Liver (tissue), 9 donors: ENCODE results near the gene ZNF83. TPM values are rescaled to one million over a fixed set of nuclear protein-coding genes. Genes with fewer than 3 reads are reported as not detected.

Experiments
- DNase-seq: peaks from one replicate; pipeline ENCODE4 v3.0.0-alpha.2; 2017; ENCODE audit warnings: low spot score
- H3K27ac ChIP-seq, 2 donors: one replicate each; pipeline ENCODE4 v1.7.0; 2013; ENCODE audit warnings: inconsistent platforms in 2 of 2, low read length in 2 of 2, control low read depth in 1 of 2, low read depth in 1 of 2, mild to moderate bottlenecking in 1 of 2
- H3K27me3 ChIP-seq, 4 donors: one replicate each; pipeline versions ENCODE4 v1.6.1 to v1.7.0; 2013; ENCODE audit warnings: low read length in 3 of 4, inconsistent platforms in 1 of 4, mild to moderate bottlenecking in 1 of 4, moderate library complexity in 1 of 4; ENCODE audit not compliant: control insufficient read depth in 4 of 4, insufficient read depth in 4 of 4
- H3K36me3 ChIP-seq, 4 donors: one replicate each; pipeline versions ENCODE4 v1.6.1 to v1.7.0; 2013; ENCODE audit warnings: low read length in 3 of 4, mild to moderate bottlenecking in 3 of 4, low read depth in 1 of 4, moderate library complexity in 1 of 4; ENCODE audit not compliant: control insufficient read depth in 4 of 4, insufficient read depth in 3 of 4
- H3K4me1 ChIP-seq, 4 donors: one replicate each; pipeline versions ENCODE4 v1.6.1 to v1.7.0; 2013; ENCODE audit warnings: low read length in 3 of 4, mild to moderate bottlenecking in 3 of 4, moderate library complexity in 1 of 4; ENCODE audit not compliant: control insufficient read depth in 4 of 4, insufficient read depth in 4 of 4
- H3K4me3 ChIP-seq, 3 donors: one replicate each; pipeline versions ENCODE4 v1.6.1 to v1.7.0; 2013; ENCODE audit warnings: low read length in 3 of 3, control low read depth in 1 of 3, low read depth in 1 of 3, mild to moderate bottlenecking in 1 of 3
- H3K9ac ChIP-seq, 2 donors: one replicate each; pipeline ENCODE4 v1.7.0; 2013; ENCODE audit warnings: low read length in 2 of 2, mild to moderate bottlenecking in 2 of 2, moderate library complexity in 2 of 2, control low read depth in 1 of 2, low read depth in 1 of 2
- H3K9me3 ChIP-seq, 4 donors: one replicate each; pipeline versions ENCODE4 v1.6.1 to v1.7.0; 2013; ENCODE audit warnings: low read length in 3 of 4; ENCODE audit not compliant: control insufficient read depth in 4 of 4
- CTCF ChIP-seq: fragments of 150-350 bp; IDR thresholded peaks from 2 replicates; pipeline ENCODE4 v1.5.1; 2017; ENCODE audit warnings: improper control_type of control experiment, low read depth, low read length; ENCODE audit not compliant: missing input control
- EGR1 ChIP-seq, 2 donors: IDR thresholded peaks; 2 replicates each; pipeline ENCODE4 v1.6.1; 2016 to 2018; ENCODE audit warnings: antibody characterized with exemption in 2 of 2, low read depth in 2 of 2
- FOXA1 ChIP-seq: IDR thresholded peaks from 2 replicates; pipeline ENCODE4 v1.6.1; 2016; ENCODE audit warnings: antibody characterized with exemption
- FOXA2 ChIP-seq: IDR thresholded peaks from 2 replicates; pipeline ENCODE4 v1.6.1; 2016; ENCODE audit warnings: antibody characterized with exemption
- GABPA ChIP-seq, 2 donors: IDR thresholded peaks in 1 of 2; conservative IDR thresholded peaks in 1 of 2; 2 replicates each; pipeline ENCODE4 v1.6.1; 2016; ENCODE audit warnings: antibody characterized with exemption in 2 of 2, mild to moderate bottlenecking in 1 of 2, moderate library complexity in 1 of 2
- HNF4A ChIP-seq, 2 donors: conservative IDR thresholded peaks; 2 replicates each; pipeline ENCODE4 v1.6.1; 2016; ENCODE audit warnings: antibody characterized with exemption in 2 of 2, mild to moderate bottlenecking in 2 of 2
- HNF4G ChIP-seq: IDR thresholded peaks from 2 replicates; pipeline ENCODE4 v1.6.1; 2016; ENCODE audit warnings: antibody characterized with exemption
- JUND ChIP-seq, 2 donors: IDR thresholded peaks; 2 replicates each; pipeline ENCODE4 v1.6.1; 2016; ENCODE audit warnings: antibody characterized with exemption in 2 of 2
- MAX ChIP-seq: IDR thresholded peaks from 2 replicates; pipeline ENCODE4 v1.6.1; 2016; ENCODE audit warnings: antibody characterized with exemption
- NR2F2 ChIP-seq: IDR thresholded peaks from 2 replicates; pipeline ENCODE4 v1.6.1; 2016; ENCODE audit warnings: antibody characterized with exemption
- RAD21 ChIP-seq, 2 donors: IDR thresholded peaks; 2 replicates each; pipeline ENCODE4 v1.6.1; 2016; ENCODE audit warnings: antibody characterized with exemption in 2 of 2, mild to moderate bottlenecking in 2 of 2
- RXRA ChIP-seq, 2 donors: IDR thresholded peaks; 2 replicates each; pipeline ENCODE4 v1.6.1; 2017 to 2018; ENCODE audit warnings: antibody characterized with exemption in 2 of 2, mild to moderate bottlenecking in 1 of 2
- SP1 ChIP-seq: IDR thresholded peaks from 2 replicates; pipeline ENCODE4 v1.6.1; 2018; ENCODE audit warnings: antibody characterized with exemption, mild to moderate bottlenecking
- TAF1 ChIP-seq: conservative IDR thresholded peaks from 2 replicates; pipeline ENCODE4 v1.6.1; 2016; ENCODE audit warnings: antibody characterized with exemption, mild to moderate bottlenecking
- YY1 ChIP-seq: IDR thresholded peaks from 2 replicates; pipeline ENCODE4 v1.6.1; 2016; ENCODE audit warnings: antibody characterized with exemption, mild to moderate bottlenecking
- ZBTB33 ChIP-seq: IDR thresholded peaks from 2 replicates; pipeline ENCODE4 v1.6.1; 2016; ENCODE audit warnings: antibody characterized with exemption
- WGBS: extraction: QIAGEN DNeasy Blood & Tissue Kit; methylation state at CpG from one replicate; pipeline ENCODE4 v1.1.7; 2013; 5-methylcytosine and 5-hydroxymethylcytosine counted together
- polyA plus RNA-seq, 2 donors: library from polyadenylated mRNA; stranded (reverse) in 1 of 2; unstranded in 1 of 2; fragments of 200-250 nt in 1 of 2; fragments of >200 nt in 1 of 2; fragmentation: Nextera tagmentation in 1 of 2; extraction: Ambion mirVana in 1 of 2; gene quantifications; one replicate each; pipeline versions ENCODE4 v1.2.1 to v1.2.3, GENCODE V29; 2013 to 2015
- total RNA-seq, 2 donors: library from RNA; depleted of rRNA; stranded (reverse); fragments of >200 nt; gene quantifications; one replicate each; pipeline ENCODE4 v1.2.3, GENCODE V29; 2014
- TF ChIP-seq, protein P1 (sequence below): IDR thresholded peaks from 2 replicates; pipeline ENCODE4 v1.6.1; 2016; ENCODE audit warnings: antibody characterized with exemption
- TF ChIP-seq, protein P2 (sequence below): IDR thresholded peaks from 2 replicates; pipeline ENCODE4 v1.6.1; 2016; ENCODE audit warnings: antibody characterized with exemption, mild to moderate bottlenecking
- donor health status: healthy.
- donor health status: healthy.
- donor health status: healthy.
- donor health status: healthy.
- donor health status: healthy.

Gene ZNF83
- total and polyA plus RNA-seq, 4 donors = 2.7 to 19.8 (median 5.9) TPM

DNA sequence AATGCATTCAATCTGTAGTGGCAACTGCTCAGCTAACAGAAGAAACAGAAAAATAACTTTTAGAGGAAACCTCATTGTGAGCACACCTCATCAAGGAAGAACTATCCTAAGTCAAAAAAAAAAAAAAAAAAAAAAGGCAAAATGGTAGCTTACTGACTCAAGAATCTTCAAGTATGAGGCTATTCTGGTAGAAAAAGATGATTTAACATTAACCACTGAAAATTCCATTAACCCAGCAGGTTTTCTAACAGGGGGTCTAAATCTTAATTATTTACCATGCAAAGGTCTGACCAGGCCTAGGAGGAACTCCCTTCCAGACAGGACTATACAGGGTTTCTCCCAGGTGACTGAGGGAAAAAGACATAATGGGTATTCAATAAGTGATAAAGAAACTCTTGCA, 28.4 kb upstream of the ZNF83 start:
- no peak overlapping the region for H3K27ac ChIP-seq
- no peak overlapping the region for H3K9ac ChIP-seq
- DNase-seq = no peak
- no peak overlapping the region for H3K4me3 ChIP-seq
- peaks cover 1 to 13% (median 3%) of the 10 kb centered on the region in 4 donors for H3K9me3 ChIP-seq
- no peaks in the 10 kb centered on the region for H3K36me3 ChIP-seq
- no peak for TF ChIP-seq EGR1 (IDR thresholded peaks at IDR 0.05; ENCODE audit: low read depth in 2 of 2)
- no peak for TF ChIP-seq GABPA (IDR thresholded peaks at IDR 0.05 in 1 of 2, conservative IDR thresholded peaks at IDR 0.05 in 1 of 2)
- no peak for TF ChIP-seq FOXA1
- TF ChIP-seq TAF1 = no peak
- H3K27me3 ChIP-seq = no peaks in the 10 kb centered on the region
- H3K4me1 ChIP-seq = no peaks in the 10 kb centered on the region

GRCh38 chr19:52665529-52665928, 27.4 kb upstream of the ZNF83 start:
- H3K27ac ChIP-seq = no peak overlapping the region
- TF ChIP-seq, protein P1, sequence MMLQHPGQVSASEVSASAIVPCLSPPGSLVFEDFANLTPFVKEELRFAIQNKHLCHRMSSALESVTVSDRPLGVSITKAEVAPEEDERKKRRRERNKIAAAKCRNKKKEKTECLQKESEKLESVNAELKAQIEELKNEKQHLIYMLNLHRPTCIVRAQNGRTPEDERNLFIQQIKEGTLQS = no peak
- no peak for TF ChIP-seq HNF4A (conservative IDR thresholded peaks at IDR 0.05)
- no peak for TF ChIP-seq HNF4G
- TF ChIP-seq SP1 = no peak
- TF ChIP-seq RXRA (IDR thresholded peaks at IDR 0.05) = no peak
- no peak for TF ChIP-seq MAX
- no peak for TF ChIP-seq EGR1 (IDR thresholded peaks at IDR 0.05; ENCODE audit: low read depth in 2 of 2)
- TF ChIP-seq RAD21 (IDR thresholded peaks at IDR 0.05) = no peak
- no peak for TF ChIP-seq GABPA (IDR thresholded peaks at IDR 0.05 in 1 of 2, conservative IDR thresholded peaks at IDR 0.05 in 1 of 2)
- TF ChIP-seq FOXA1 = no peak
- no peak for TF ChIP-seq JUND (IDR thresholded peaks at IDR 0.05)
- no peak for TF ChIP-seq CTCF
- TF ChIP-seq ZBTB33 = no peak
- TF ChIP-seq NR2F2 = no peak
- TF ChIP-seq YY1 = no peak
- TF ChIP-seq TAF1 = no peak
- no peak for TF ChIP-seq FOXA2
- TF ChIP-seq, protein P2, sequence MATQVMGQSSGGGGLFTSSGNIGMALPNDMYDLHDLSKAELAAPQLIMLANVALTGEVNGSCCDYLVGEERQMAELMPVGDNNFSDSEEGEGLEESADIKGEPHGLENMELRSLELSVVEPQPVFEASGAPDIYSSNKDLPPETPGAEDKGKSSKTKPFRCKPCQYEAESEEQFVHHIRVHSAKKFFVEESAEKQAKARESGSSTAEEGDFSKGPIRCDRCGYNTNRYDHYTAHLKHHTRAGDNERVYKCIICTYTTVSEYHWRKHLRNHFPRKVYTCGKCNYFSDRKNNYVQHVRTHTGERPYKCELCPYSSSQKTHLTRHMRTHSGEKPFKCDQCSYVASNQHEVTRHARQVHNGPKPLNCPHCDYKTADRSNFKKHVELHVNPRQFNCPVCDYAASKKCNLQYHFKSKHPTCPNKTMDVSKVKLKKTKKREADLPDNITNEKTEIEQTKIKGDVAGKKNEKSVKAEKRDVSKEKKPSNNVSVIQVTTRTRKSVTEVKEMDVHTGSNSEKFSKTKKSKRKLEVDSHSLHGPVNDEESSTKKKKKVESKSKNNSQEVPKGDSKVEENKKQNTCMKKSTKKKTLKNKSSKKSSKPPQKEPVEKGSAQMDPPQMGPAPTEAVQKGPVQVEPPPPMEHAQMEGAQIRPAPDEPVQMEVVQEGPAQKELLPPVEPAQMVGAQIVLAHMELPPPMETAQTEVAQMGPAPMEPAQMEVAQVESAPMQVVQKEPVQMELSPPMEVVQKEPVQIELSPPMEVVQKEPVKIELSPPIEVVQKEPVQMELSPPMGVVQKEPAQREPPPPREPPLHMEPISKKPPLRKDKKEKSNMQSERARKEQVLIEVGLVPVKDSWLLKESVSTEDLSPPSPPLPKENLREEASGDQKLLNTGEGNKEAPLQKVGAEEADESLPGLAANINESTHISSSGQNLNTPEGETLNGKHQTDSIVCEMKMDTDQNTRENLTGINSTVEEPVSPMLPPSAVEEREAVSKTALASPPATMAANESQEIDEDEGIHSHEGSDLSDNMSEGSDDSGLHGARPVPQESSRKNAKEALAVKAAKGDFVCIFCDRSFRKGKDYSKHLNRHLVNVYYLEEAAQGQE = no peak
- H3K36me3 ChIP-seq = no peaks in the 10 kb centered on the region
- no peak overlapping the region for H3K9ac ChIP-seq
- peaks cover 1 to 16% (median 3%) of the 10 kb centered on the region in 4 donors for H3K9me3 ChIP-seq
- no peaks in the 10 kb centered on the region for H3K27me3 ChIP-seq
- no peak for DNase-seq
- 95% methylated on average over 6 of the region's 6 CpGs for WGBS
- H3K4me1 ChIP-seq = no peaks in the 10 kb centered on the region
- H3K4me3 ChIP-seq = no peak overlapping the region
